ENCODE data around the gene CD80. TPM values are rescaled to one million over a fixed set of nuclear protein-coding genes. Genes with fewer than 3 reads are reported as not detected.
A peak's percentile ranks its signal among the peaks of the same experiment; 100 is the strongest.

CD80 gene
- polyA plus RNA-seq, 1 donor (not counting 4 experiments of a cell fraction or from before 2014, with no cell fraction given): not detected

GRCh38 chr3:119500265-119500664, 59.1 kb downstream of the CD80 start:
- DNase-seq (ENCODE audit: low read depth, low spot score) (no peak), FAIRE-seq (no peak)
- no peaks in the 10 kb centered on the region for H4K20me1 ChIP-seq (ENCODE audit: control insufficient read depth, extremely low read depth, insufficient read depth, low read length)
- H3K9me1 ChIP-seq (ENCODE audit: control insufficient read depth, extremely low read depth, insufficient read depth, low read length): no peaks in the 10 kb centered on the region
- TF ChIP-seq CTCF (optimal IDR thresholded peaks at IDR 0.05 in 1 of 3, IDR thresholded peaks at IDR 0.05 in 1 of 3, conservative IDR thresholded peaks at IDR 0.05 in 1 of 3; ENCODE audit: extremely low read depth in 1 of 3, insufficient read depth in 2 of 3, low read length in 3 of 3) (no peak), EZH2 (IDR thresholded peaks at IDR 0.05; ENCODE audit: low read length) (no peak)
- H3K4me1 ChIP-seq (ENCODE audit: control insufficient read depth, extremely low read depth, insufficient read depth, low read length): peaks cover 21% of the 10 kb centered on the region
- H3K36me3 ChIP-seq (ENCODE audit: control insufficient read depth in 2 of 2, extremely low read depth in 1 of 2, insufficient read depth in 2 of 2, low read length in 2 of 2): peaks cover 2 to 6% of the 10 kb centered on the region in 2 experiments
- H3K79me2 ChIP-seq (ENCODE audit: control insufficient read depth, insufficient read depth, low read length): peaks cover 33% of the 10 kb centered on the region
- H3K9ac ChIP-seq (ENCODE audit: control insufficient read depth, extremely low read depth, insufficient read depth, low read length): no peak overlapping the region
- dilution Hi-C loops (cut with MboI; ENCODE audit: extremely low pct_ligation_motif_present, low sequenced_read_pairs): no loop called here
- peak overlapping the region; percentile 69 for H3K4me2 ChIP-seq (ENCODE audit: control insufficient read depth, extremely low read depth, insufficient read depth, low read depth, low read length)
- peak overlapping the region in 2 of 3 experiments; percentile 10 to 39 for H3K4me3 ChIP-seq (ENCODE audit: control insufficient read depth in 2 of 3, extremely low read depth in 1 of 3, insufficient read depth in 2 of 3, low read depth in 1 of 3, low read length in 3 of 3)
- no peaks in the 10 kb centered on the region for H3K9me3 ChIP-seq (ENCODE audit: control insufficient read depth, low read depth, low read length)
- H3K27me3 ChIP-seq (ENCODE audit: control insufficient read depth, extremely low read depth, insufficient read depth, low read length): no peaks in the 10 kb centered on the region
- H2AFZ ChIP-seq (ENCODE audit: control insufficient read depth, low read length): no peak overlapping the region
- no peak overlapping the region for H3K27ac ChIP-seq (ENCODE audit: control insufficient read depth, insufficient read depth, low read length)

GRCh38 chr3:119498186-119499011, 61.0 kb downstream of the CD80 start, which contains the start of gene TIMMDC1:
Gene TIMMDC1, plus strand, starts transcription at chr3:119498547. Its CDS starts 187 bp downstream, at chr3:119498734.
- Histone ChIP-seq H3K9ac (ENCODE audit: control insufficient read depth, extremely low read depth, insufficient read depth, low read length) (peak within 1 kb of the TSS; percentile 94), H3K4me1 (ENCODE audit: control insufficient read depth, extremely low read depth, insufficient read depth, low read length) (peaks cover 21% of the 10 kb centered on the region), H3K4me2 (ENCODE audit: control insufficient read depth, extremely low read depth, insufficient read depth, low read depth, low read length) (peak within 1 kb of the TSS; percentile 78), H3K9me3 (ENCODE audit: control insufficient read depth, low read depth, low read length) (no peaks in the 10 kb centered on the region), H3K36me3 (ENCODE audit: control insufficient read depth in 2 of 2, extremely low read depth in 1 of 2, insufficient read depth in 2 of 2, low read length in 2 of 2) (peaks cover 0 to 2% of the 10 kb centered on the region in 2 experiments), H3K27me3 (ENCODE audit: control insufficient read depth, extremely low read depth, insufficient read depth, low read length) (no peaks in the 10 kb centered on the region), H2AFZ (ENCODE audit: control insufficient read depth, low read length) (peak within 1 kb of the TSS; percentile 89), H3K9me1 (ENCODE audit: control insufficient read depth, extremely low read depth, insufficient read depth, low read length) (no peaks in the 10 kb centered on the region), H3K27ac (ENCODE audit: control insufficient read depth, insufficient read depth, low read length) (peak within 1 kb of the TSS; percentile 89), H3K79me2 (ENCODE audit: control insufficient read depth, insufficient read depth, low read length) (peaks cover 30% of the 10 kb centered on the region), H3K4me3 (ENCODE audit: control insufficient read depth in 2 of 3, extremely low read depth in 1 of 3, insufficient read depth in 2 of 3, low read depth in 1 of 3, low read length in 3 of 3) (peak within 1 kb of the TSS; percentile 82 to 98 (median 95)), H4K20me1 (ENCODE audit: control insufficient read depth, extremely low read depth, insufficient read depth, low read length) (no peaks in the 10 kb centered on the region)
- FAIRE-seq (peak; percentile 9), DNase-seq (ENCODE audit: low read depth, low spot score) (peak; percentile 63)
- dilution Hi-C loops (cut with MboI; ENCODE audit: extremely low pct_ligation_motif_present, low sequenced_read_pairs): no loop called here
- TF ChIP-seq CTCF (optimal IDR thresholded peaks at IDR 0.05 in 1 of 3, IDR thresholded peaks at IDR 0.05 in 1 of 3, conservative IDR thresholded peaks at IDR 0.05 in 1 of 3; ENCODE audit: extremely low read depth in 1 of 3, insufficient read depth in 2 of 3, low read length in 3 of 3) (no peak), EZH2 (IDR thresholded peaks at IDR 0.05; ENCODE audit: low read length) (no peak)
